Activated CD8-positive, alpha-beta memory T cell treated with anti-CD3 and anti-CD28 coated beads, Interleukin-2, amount 50 U/mL, for 1 hour (primary cell): Measurements from ENCODE around the gene EBF3.

Experiments used
- DNase-seq: peaks from one replicate; pipeline ENCODE4 v3.0.0-alpha.2; 2020; ENCODE audit errors: extremely low read depth

Gene EBF3

GRCh38 chr10:129971381-129972144 lies 7.5 kb upstream of the EBF3 start:
- no peak for DNase-seq

GRCh38 chr10:129970465-129971364 lies 6.6 kb upstream of the EBF3 start:
- DNase-seq: no peak

- no peak for DNase-seq
These were observed 5.9 kb upstream of the EBF3 start for GRCh38 chr10:129969911-129970464.

- no peak for DNase-seq
These were observed 5.3 kb upstream of the EBF3 start for GRCh38 chr10:129969184-129969910.

- DNase-seq: no peak
These were observed 4.7 kb upstream of the EBF3 start for GRCh38 chr10:129968853-129969183.

GRCh38 chr10:129968020-129968852 lies 4.2 kb upstream of the EBF3 start:
- no peak for DNase-seq

GRCh38 chr10:129967579-129968019 lies 3.5 kb upstream of the EBF3 start:
- no peak for DNase-seq

GRCh38 chr10:129966889-129967578 lies 3.0 kb upstream of the EBF3 start:
- no peak for DNase-seq

- DNase-seq: no peak
These were observed 2.4 kb upstream of the EBF3 start for GRCh38 chr10:129966370-129966888.

GRCh38 chr10:129965959-129966358 lies 1.9 kb upstream of the EBF3 start:
- DNase-seq: no peak

GRCh38 chr10:129965425-129965808 lies 1.3 kb upstream of the EBF3 start:
- no peak for DNase-seq

- DNase-seq: no peak
These were observed 744 bp upstream of the EBF3 start for GRCh38 chr10:129964611-129965424.

- no peak for DNase-seq
These were observed 1.0 kb downstream of the EBF3 start for GRCh38 chr10:129962872-129963640.

GRCh38 chr10:129962031-129962871 lies 1.8 kb downstream of the EBF3 start:
- DNase-seq: no peak

GRCh38 chr10:129961157-129961701 lies 2.8 kb downstream of the EBF3 start:
- DNase-seq: no peak

GRCh38 chr10:129960481-129961156 lies 3.5 kb downstream of the EBF3 start:
- DNase-seq: no peak
